SH-SY5Y (cell line): Measurements from ENCODE around the gene RXRA.

Experiments used
- GATA2 ChIP-seq: IDR thresholded peaks from 2 replicates; pipeline ENCODE4 v1.6.1; 2011; ENCODE audit warnings: mild to moderate bottlenecking, low read depth, low read length
- GATA3 ChIP-seq: IDR thresholded peaks from 2 replicates; pipeline ENCODE4 v1.6.1; 2011; ENCODE audit warnings: low read depth, mild to moderate bottlenecking, low read length, moderate library complexity

DNA sequence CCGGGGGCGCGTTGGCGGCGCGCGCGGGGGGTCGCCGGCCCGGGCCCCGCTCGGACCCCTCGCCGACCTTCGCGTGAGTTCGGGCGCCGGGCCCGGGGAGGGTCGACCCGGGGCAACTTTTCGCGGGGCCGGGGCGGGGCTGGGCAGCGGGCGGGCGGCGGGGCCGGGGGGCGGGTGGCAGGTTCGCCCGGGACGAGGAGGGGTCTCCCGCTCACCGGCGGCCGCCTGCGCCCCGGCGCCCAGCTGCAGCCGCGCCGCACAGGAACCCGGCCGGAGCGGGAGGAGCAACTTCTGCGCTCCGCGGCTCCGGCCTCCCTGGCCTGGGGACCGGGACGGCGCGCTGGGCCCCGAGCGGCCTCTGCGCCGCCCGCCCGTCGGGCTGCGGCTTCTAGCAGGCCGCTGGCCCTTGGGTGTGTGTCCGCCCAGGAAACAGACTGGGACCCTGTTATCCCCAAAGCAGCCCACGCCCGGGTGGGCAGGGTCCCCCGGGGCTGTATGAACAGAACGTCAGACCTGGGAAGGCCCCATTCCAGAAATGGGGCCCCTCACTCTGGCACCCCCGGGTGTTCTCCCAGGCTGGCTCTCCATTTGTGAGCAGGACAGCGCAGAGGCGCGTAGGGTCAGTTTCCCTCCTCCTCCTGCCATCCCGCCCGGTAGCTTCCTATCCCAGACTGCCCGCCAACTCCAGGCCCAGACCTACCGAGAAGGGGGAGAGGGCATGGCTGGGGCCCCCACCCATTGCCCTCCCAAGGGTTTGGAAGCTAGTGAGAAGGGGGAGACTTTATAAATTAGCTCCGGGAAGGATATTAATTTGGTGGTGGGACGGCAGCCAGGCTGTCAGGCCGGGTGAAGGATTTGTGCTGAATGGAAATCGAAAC is 708 bp downstream of the RXRA start:
- no peak for TF ChIP-seq GATA3
- TF ChIP-seq GATA2 = no peak
